Measurements from ENCODE around the gene TMBIM6.

- no peak for TF ChIP-seq CTCF (IDR thresholded peaks at IDR 0.05)
- no peak for TF ChIP-seq POLR2A (IDR thresholded peaks at IDR 0.05; ENCODE audit: low read depth)
Observed at GRCh38 chr12:49728446-49728845, 12.9 kb upstream of the TMBIM6 start.

Measured in esophagus muscularis mucosa (tissue), 3 donors.